ENCODE measurements around the gene THADA. TPM values are rescaled to one million over a fixed set of nuclear protein-coding genes. Genes with fewer than 3 reads are reported as not detected.
A peak's percentile ranks its signal among the peaks of the same experiment; 100 is the strongest.

THADA gene
- polyA plus RNA-seq, 3 donors from 2014 or later, result 4.2 to 16.2 (median 8.9) TPM

GRCh38 chr2:43370146-43370545, 225.7 kb downstream of the THADA start:
- Mint-ChIP-seq H3K9me3 (no peaks in the 10 kb centered on the region), H3K27ac (no peak overlapping the region), H3K4me3 (no peak overlapping the region), H3K36me3 (peaks cover 0 to 15% (median 4%) of the 10 kb centered on the region in 3 donors), H3K27me3 (ENCODE audit: low read depth in 3 of 3) (no peaks in the 10 kb centered on the region), H3K4me1 (peaks cover 10 to 20% of the 10 kb centered on the region in 2 donors)
- no peak for DNase-seq

- no peak for DNase-seq
- H3K27me3 Mint-ChIP-seq (ENCODE audit: low read depth in 3 of 3), result no peaks in the 10 kb centered on the region
- peaks cover 10 to 20% of the 10 kb centered on the region in 2 donors for H3K4me1 Mint-ChIP-seq
- H3K27ac Mint-ChIP-seq, result peak overlapping the region in 5 of 6 donors; percentile 19 to 45 (median 23)
- no peaks in the 10 kb centered on the region for H3K9me3 Mint-ChIP-seq
- H3K4me3 Mint-ChIP-seq, result no peak overlapping the region
- peaks cover 0 to 15% (median 4%) of the 10 kb centered on the region in 3 donors for H3K36me3 Mint-ChIP-seq
These were observed 227.1 kb downstream of the THADA start for GRCh38 chr2:43368483-43369385.

- Mint-ChIP-seq H3K27ac (peak overlapping the region in 1 of 6 donors; percentile 1), H3K4me1 (peaks cover 10 to 20% of the 10 kb centered on the region in 2 donors), H3K4me3 (no peak overlapping the region), H3K9me3 (no peaks in the 10 kb centered on the region), H3K36me3 (peaks cover 4 to 20% (median 4%) of the 10 kb centered on the region in 3 donors), H3K27me3 (ENCODE audit: low read depth in 3 of 3) (no peaks in the 10 kb centered on the region)
- no peak for DNase-seq
These were observed 228.6 kb downstream of the THADA start for GRCh38 chr2:43367012-43367782.

- H3K4me3 Mint-ChIP-seq, result no peak overlapping the region
- no peak overlapping the region for H3K27ac Mint-ChIP-seq
- H3K36me3 Mint-ChIP-seq, result peaks cover 0 to 10% (median 4%) of the 10 kb centered on the region in 3 donors
- no peaks in the 10 kb centered on the region for H3K27me3 Mint-ChIP-seq (ENCODE audit: low read depth in 3 of 3)
- H3K9me3 Mint-ChIP-seq, result no peaks in the 10 kb centered on the region
- peaks cover 5 to 11% of the 10 kb centered on the region in 2 donors for H3K4me1 Mint-ChIP-seq
- DNase-seq, result no peak
These were observed 232.7 kb downstream of the THADA start for GRCh38 chr2:43363120-43363519.

- Mint-ChIP-seq H3K4me1 (peaks cover 4 to 9% of the 10 kb centered on the region in 2 donors), H3K36me3 (peaks cover 0 to 10% (median 4%) of the 10 kb centered on the region in 3 donors), H3K27ac (no peak overlapping the region)
These were observed 234.6 kb downstream of the THADA start for GRCh38 chr2:43361286-43361685.

GRCh38 chr2:43360137-43360536, 235.7 kb downstream of the THADA start:
- H3K4me3 Mint-ChIP-seq, result no peak overlapping the region
- peaks cover 4 to 5% (median 4%) of the 10 kb centered on the region in 3 donors for H3K36me3 Mint-ChIP-seq
- H3K27me3 Mint-ChIP-seq (ENCODE audit: low read depth in 3 of 3), result no peaks in the 10 kb centered on the region
- DNase-seq, result no peak
- no peaks in the 10 kb centered on the region for H3K9me3 Mint-ChIP-seq
- H3K27ac Mint-ChIP-seq, result no peak overlapping the region
- no peaks in the 10 kb centered on the region for H3K4me1 Mint-ChIP-seq

More at GRCh38 chr2:43361286-43361685, 234.6 kb downstream of the THADA start:
- Mint-ChIP-seq H3K27me3 (ENCODE audit: low read depth in 3 of 3) (no peaks in the 10 kb centered on the region), H3K4me3 (no peak overlapping the region), H3K9me3 (no peaks in the 10 kb centered on the region)
- DNase-seq, result no peak

- peaks cover 4 to 5% (median 4%) of the 10 kb centered on the region in 3 donors for H3K36me3 Mint-ChIP-seq
- H3K27ac Mint-ChIP-seq, result no peak overlapping the region
- no peaks in the 10 kb centered on the region for H3K9me3 Mint-ChIP-seq
- no peak overlapping the region for H3K4me3 Mint-ChIP-seq
- DNase-seq, result no peak
- no peaks in the 10 kb centered on the region for H3K4me1 Mint-ChIP-seq
- H3K27me3 Mint-ChIP-seq (ENCODE audit: low read depth in 3 of 3), result no peaks in the 10 kb centered on the region
These were observed 237.2 kb downstream of the THADA start for GRCh38 chr2:43358410-43359201.

GRCh38 chr2:43356774-43357173, 239.1 kb downstream of the THADA start:
- Mint-ChIP-seq H3K9me3 (no peaks in the 10 kb centered on the region), H3K27ac (no peak overlapping the region), H3K4me1 (no peaks in the 10 kb centered on the region), H3K27me3 (ENCODE audit: low read depth in 3 of 3) (no peaks in the 10 kb centered on the region), H3K4me3 (no peak overlapping the region), H3K36me3 (peaks cover 0 to 6% (median 4%) of the 10 kb centered on the region in 3 donors)
- no peak for DNase-seq

- H3K4me1 Mint-ChIP-seq, result no peaks in the 10 kb centered on the region
- H3K4me3 Mint-ChIP-seq, result no peak overlapping the region
- H3K9me3 Mint-ChIP-seq, result no peaks in the 10 kb centered on the region
- H3K27me3 Mint-ChIP-seq (ENCODE audit: low read depth in 3 of 3), result no peaks in the 10 kb centered on the region
- DNase-seq, result no peak
- peaks cover 0 to 6% (median 4%) of the 10 kb centered on the region in 3 donors for H3K36me3 Mint-ChIP-seq
- H3K27ac Mint-ChIP-seq, result no peak overlapping the region
These were observed 240.4 kb downstream of the THADA start for GRCh38 chr2:43355399-43355798.

GRCh38 chr2:43349904-43350303, 245.9 kb downstream of the THADA start:
- no peaks in the 10 kb centered on the region for H3K27me3 Mint-ChIP-seq (ENCODE audit: low read depth in 3 of 3)
- no peak overlapping the region for H3K4me3 Mint-ChIP-seq
- H3K36me3 Mint-ChIP-seq, result peaks cover 0 to 16% (median 4%) of the 10 kb centered on the region in 3 donors
- peak overlapping the region in 1 of 6 donors; percentile 28 for H3K27ac Mint-ChIP-seq
- no peaks in the 10 kb centered on the region for H3K4me1 Mint-ChIP-seq
- no peak for DNase-seq
- H3K9me3 Mint-ChIP-seq, result no peaks in the 10 kb centered on the region

GRCh38 chr2:43348908-43349661, 246.8 kb downstream of the THADA start:
- no peak overlapping the region for H3K4me3 Mint-ChIP-seq
- H3K4me1 Mint-ChIP-seq, result no peaks in the 10 kb centered on the region
- no peaks in the 10 kb centered on the region for H3K9me3 Mint-ChIP-seq
- H3K27me3 Mint-ChIP-seq (ENCODE audit: low read depth in 3 of 3), result no peaks in the 10 kb centered on the region
- H3K36me3 Mint-ChIP-seq, result peaks cover 0 to 16% (median 4%) of the 10 kb centered on the region in 3 donors
- DNase-seq, result no peak
- H3K27ac Mint-ChIP-seq, result peak overlapping the region in 1 of 6 donors; percentile 57

- no peaks in the 10 kb centered on the region for H3K4me1 Mint-ChIP-seq
- DNase-seq, result no peak
- H3K27ac Mint-ChIP-seq, result no peak overlapping the region
- H3K9me3 Mint-ChIP-seq, result no peaks in the 10 kb centered on the region
- H3K27me3 Mint-ChIP-seq (ENCODE audit: low read depth in 3 of 3), result no peaks in the 10 kb centered on the region
- H3K4me3 Mint-ChIP-seq, result no peak overlapping the region
- peaks cover under 1 to 26% (median 4%) of the 10 kb centered on the region in 3 donors for H3K36me3 Mint-ChIP-seq
These were observed 248.1 kb downstream of the THADA start for GRCh38 chr2:43347746-43348145.

Data from immature natural killer cell (primary cell).